CD4-positive, alpha-beta T cell (primary cell): Measurements from ENCODE around the gene SLC24A4. TPM values are rescaled to one million over a fixed set of nuclear protein-coding genes. Genes with fewer than 3 reads are reported as not detected.

Experiments used
- ATAC-seq: fragments of 200-7000 bp; cut with Tn5 transposase; one replicate; pipeline ENCODE4 v1.10.0; 2022; ENCODE audit warnings: mild to moderate bottlenecking; ENCODE audit not compliant: poor library complexity
- CTCF ChIA-PET: fragments of 350-600 bp; sonication (Branson Sonifier 250); formaldehyde crosslinking; loops from one replicate; lab custom pipeline; 2021; ENCODE audit warnings: antibody characterized with exemption, inconsistent platforms; lab: Charles Lee
- POLR2A ChIA-PET: fragments of 350-600 bp; sonication (Branson Sonifier 250); formaldehyde crosslinking; loops from one replicate; lab custom pipeline; 2021; ENCODE audit warnings: antibody characterized with exemption, inconsistent platforms; lab: Charles Lee
- DNase-seq, 14 experiments: peaks; one replicate each; pipeline ENCODE4 v3.0.0-alpha.2; 2013 to 2020; ENCODE audit warnings: mixed read lengths in 2 of 14
- H3K27ac ChIP-seq, 2 donors: one replicate each; pipeline versions ENCODE4 v1.5.1 to v1.7.0; 2013; ENCODE audit warnings: low read length in 2 of 2, low read depth in 1 of 2, mild to moderate bottlenecking in 1 of 2
- H3K27me3 ChIP-seq, 2 experiments: 1 replicate in 1 of 2; 2 replicates in 1 of 2; pipeline versions ENCODE4 v1.6.1 to v1.7.0; 2013; ENCODE audit warnings: low read length in 2 of 2, control low read depth in 1 of 2, mild to moderate bottlenecking in 1 of 2, moderate library complexity in 1 of 2; ENCODE audit not compliant: insufficient read depth in 2 of 2, control insufficient read depth in 1 of 2
- H3K36me3 ChIP-seq: one replicate; pipeline ENCODE4 v1.6.1; 2013; ENCODE audit warnings: low read length, control low read depth; ENCODE audit not compliant: insufficient read depth
- H3K4me1 ChIP-seq: one replicate; pipeline ENCODE4 v1.6.1; 2013; ENCODE audit warnings: low read length, control low read depth; ENCODE audit not compliant: insufficient read depth
- H3K4me3 ChIP-seq: one replicate; pipeline ENCODE4 v1.5.1; 2013; ENCODE audit warnings: mild to moderate bottlenecking, low read length, moderate library complexity
- H3K9me3 ChIP-seq, 2 experiments: 1 replicate in 1 of 2; 2 replicates in 1 of 2; pipeline versions ENCODE4 v1.6.1 to v1.7.0; 2013; ENCODE audit warnings: low read length in 2 of 2, mild to moderate bottlenecking in 2 of 2, control low read depth in 1 of 2, moderate library complexity in 1 of 2; ENCODE audit not compliant: control insufficient read depth in 1 of 2, insufficient read depth in 1 of 2
- H3K27ac Mint-ChIP-seq: one replicate; pipeline ENCODE4 v1.8.0; 2020; ENCODE audit warnings: mixed read lengths
- H3K27me3 Mint-ChIP-seq: one replicate; pipeline ENCODE4 v1.8.0; 2021; ENCODE audit warnings: mixed read lengths
- H3K36me3 Mint-ChIP-seq: one replicate; pipeline ENCODE4 v1.8.0; 2021; ENCODE audit warnings: low read depth, mixed read lengths
- H3K4me1 Mint-ChIP-seq: one replicate; pipeline ENCODE4 v1.8.0; 2021; ENCODE audit warnings: low read depth, mixed read lengths
- H3K4me3 Mint-ChIP-seq: one replicate; pipeline ENCODE4 v1.8.0; 2020; ENCODE audit warnings: mild to moderate bottlenecking, mixed read lengths
- H3K9me3 Mint-ChIP-seq: one replicate; pipeline ENCODE4 v1.8.0; 2020; ENCODE audit warnings: mixed read lengths
- CTCF ChIP-seq: fragments of 200-600 bp; IDR thresholded peaks from one replicate; pipeline ENCODE4 v1.8.0; 2022; ENCODE audit warnings: antibody characterized with exemption, mild to moderate bottlenecking
- intact Hi-C, 2 experiments: fragments of 100-400 bp; cut with DNase I in 1 of 2; cut with micrococcal nuclease in 1 of 2; formaldehyde crosslinking; loops; one replicate each; pipeline versions ENCODE4 v1.15.1 to v1.9.0; 2023 to 2025; cut with DNase I, micrococcal nuclease
- total RNA-seq, 174 experiments: library from RNA in 2 of 174; stranded (reverse) in 2 of 174; gene quantifications; one replicate each; pipeline ENCODE4 v1.2.3 and lab custom pipeline; 2021 to 2026

SLC24A4 gene
- total RNA-seq, 2 experiments from 2014 or later, result 0.11 to 0.19 TPM

- POLR2A ChIA-PET, result no interaction called here
Measured at GRCh38 chr14:92521058-92521415, 198.1 kb downstream of the SLC24A4 start.

GRCh38 chr14:92523752-92524151 lies 200.8 kb downstream of the SLC24A4 start:
- no peaks in the 10 kb centered on the region for H3K9me3 Mint-ChIP-seq
- DNase-seq (no peak), ATAC-seq (no peak)
- no peaks in the 10 kb centered on the region for H3K36me3 Mint-ChIP-seq
- H3K27me3 ChIP-seq, result no peaks in the 10 kb centered on the region
- POLR2A ChIA-PET, result interaction anchor here (1.4 to 1.8 kb wide), 2 partner anchors 9 to 11 kb away, joined by 3 to 7 read pairs; no protein-coding TSS in a partner anchor
- no peaks in the 10 kb centered on the region for H3K9me3 ChIP-seq
- no peaks in the 10 kb centered on the region for H3K36me3 ChIP-seq
- H3K27ac ChIP-seq, result no peak overlapping the region
- H3K4me1 Mint-ChIP-seq, result peaks cover 56% of the 10 kb centered on the region
- no peak overlapping the region for H3K4me3 ChIP-seq
- TF ChIP-seq CTCF, result no peak
- no peaks in the 10 kb centered on the region for H3K27me3 Mint-ChIP-seq
- CTCF ChIA-PET, result interaction anchor here (0.6 kb wide), 1 partner anchor 1044 kb away, joined by 3 read pairs; no protein-coding TSS in a partner anchor
- H3K27ac Mint-ChIP-seq, result peak overlapping the region; percentile 31
- intact Hi-C loops, result no loop called here
- H3K4me1 ChIP-seq, result peaks cover 27% of the 10 kb centered on the region
- no peak overlapping the region for H3K4me3 Mint-ChIP-seq

More at GRCh38 chr14:92521058-92521415, 198.1 kb downstream of the SLC24A4 start:
- Histone ChIP-seq H3K36me3 (no peaks in the 10 kb centered on the region), H3K27me3 (no peaks in the 10 kb centered on the region), H3K9me3 (no peaks in the 10 kb centered on the region), H3K4me1 (peaks cover 52% of the 10 kb centered on the region), H3K4me3 (no peak overlapping the region), H3K27ac (no peak overlapping the region)
- no peak overlapping the region for H3K4me3 Mint-ChIP-seq
- ATAC-seq (no peak), DNase-seq (no peak)
- intact Hi-C loops, result no loop called here
- CTCF ChIA-PET, result no interaction called here
- H3K27me3 Mint-ChIP-seq, result no peaks in the 10 kb centered on the region
- TF ChIP-seq CTCF, result no peak
- no peaks in the 10 kb centered on the region for H3K9me3 Mint-ChIP-seq
- peaks cover 76% of the 10 kb centered on the region for H3K4me1 Mint-ChIP-seq
- no peak overlapping the region for H3K27ac Mint-ChIP-seq
- H3K36me3 Mint-ChIP-seq, result no peaks in the 10 kb centered on the region

- intact Hi-C loops, result no loop called here
- H3K27me3 Mint-ChIP-seq, result no peaks in the 10 kb centered on the region
- H3K4me1 Mint-ChIP-seq, result peaks cover 52% of the 10 kb centered on the region
- Histone ChIP-seq H3K4me3 (no peak overlapping the region), H3K27me3 (no peaks in the 10 kb centered on the region), H3K9me3 (no peaks in the 10 kb centered on the region), H3K4me1 (peaks cover 17% of the 10 kb centered on the region), H3K27ac (no peak overlapping the region), H3K36me3 (no peaks in the 10 kb centered on the region)
- no peak overlapping the region for H3K27ac Mint-ChIP-seq
- ATAC-seq (peak; percentile 14), DNase-seq (no peak)
- no peaks in the 10 kb centered on the region for H3K36me3 Mint-ChIP-seq
- POLR2A ChIA-PET, result interaction anchor here (0.5 to 1.8 kb wide), 2 partner anchors 10 to 26 kb away, joined by 4 to 7 read pairs; no protein-coding TSS in a partner anchor
- H3K4me3 Mint-ChIP-seq, result no peak overlapping the region
- no peaks in the 10 kb centered on the region for H3K9me3 Mint-ChIP-seq
- TF ChIP-seq CTCF, result no peak
- CTCF ChIA-PET, result no interaction called here
Measured at GRCh38 chr14:92524602-92525185, 201.7 kb downstream of the SLC24A4 start.
